A673 (cell line): ENCODE measurements around the gene NEXN. TPM values are rescaled to one million over a fixed set of nuclear protein-coding genes. Genes with fewer than 3 reads are reported as not detected.

ENCODE experiments used
- BruUV-seq: library from RNA; stranded (reverse); fragments of 400-500 nt; replicated peaks from 2 replicates; lab custom pipeline; 2021; lab: Mats Ljungman, UMichigan
- CTCF ChIA-PET: fragments of 300-600 bp; sonication (Branson Sonifier 250); formaldehyde crosslinking; loops from one replicate; lab custom pipeline; 2022; ENCODE audit warnings: antibody characterized with exemption; lab: Charles Lee
- POLR2A ChIA-PET: fragments of 300-600 bp; sonication (Branson Sonifier 250); formaldehyde crosslinking; loops from one replicate; lab custom pipeline; 2022; ENCODE audit warnings: antibody characterized with exemption; ENCODE audit not compliant: low non-redundant PET; lab: Charles Lee
- DNase-seq: peaks from one replicate; pipeline ENCODE4 v3.0.0-alpha.2; 2015; ENCODE audit warnings: low spot score
- H3K27ac ChIP-seq: fragments of 200-600 bp; sonication (generic); 2 replicates; pipeline ENCODE4 v1.5.1; 2016; ENCODE audit warnings: mixed run types, low read depth, mild to moderate bottlenecking, mixed read lengths, antibody characterized with exemption, low read length; ENCODE audit not compliant: poor library complexity, severe bottlenecking
- H3K27me3 ChIP-seq: fragments of 200-600 bp; sonication (generic); replicated peaks from 2 replicates; pipeline ENCODE4 v1.6.1; 2017; ENCODE audit warnings: mixed run types, low read depth, mild to moderate bottlenecking, mixed read lengths, antibody characterized with exemption, low read length; ENCODE audit not compliant: insufficient read depth, poor library complexity
- H3K36me3 ChIP-seq: fragments of 200-600 bp; sonication (generic); 2 replicates; pipeline ENCODE4 v1.6.1; 2016; ENCODE audit warnings: mixed run types, mild to moderate bottlenecking, mixed read lengths, antibody characterized with exemption, low read length; ENCODE audit not compliant: insufficient read depth, poor library complexity, severe bottlenecking
- H3K4me1 ChIP-seq: fragments of 200-600 bp; sonication (generic); 2 replicates; pipeline ENCODE4 v1.6.1; 2017; ENCODE audit warnings: mixed run types, mild to moderate bottlenecking, mixed read lengths, antibody characterized with exemption, low read length; ENCODE audit not compliant: insufficient read depth, poor library complexity, severe bottlenecking
- H3K4me3 ChIP-seq: fragments of 200-600 bp; sonication (generic); 2 replicates; pipeline ENCODE4 v1.5.1; 2016; ENCODE audit warnings: low read depth, mixed run types, mild to moderate bottlenecking, mixed read lengths, low read length; ENCODE audit not compliant: poor library complexity, severe bottlenecking
- H3K9me3 ChIP-seq: fragments of 200-600 bp; sonication (generic); 2 replicates; pipeline ENCODE4 v1.6.1; 2016; ENCODE audit warnings: mixed run types, low read depth, mild to moderate bottlenecking, mixed read lengths, antibody characterized with exemption, low read length; ENCODE audit not compliant: poor library complexity, severe bottlenecking
- EZH2 ChIP-seq: fragments of 200-600 bp; sonication (generic); IDR thresholded peaks from 2 replicates; pipeline ENCODE4 v1.6.1; 2017; ENCODE audit warnings: borderline replicate concordance, low read depth, mild to moderate bottlenecking, mixed read lengths, antibody characterized with exemption, low read length; ENCODE audit not compliant: poor library complexity, severe bottlenecking
- intact Hi-C: fragments of 100-400 bp; cut with micrococcal nuclease; formaldehyde crosslinking; loops from one replicate; pipeline ENCODE4 v1.10.0; 2022; ENCODE audit not compliant: unreplicated experiment
- total RNA-seq: library from RNA; stranded (reverse); gene quantifications from 2 replicates; pipeline ENCODE4 v1.2.3, GENCODE V29; 2021
- TF ChIP-seq, protein P1 (sequence below): fragments of 300-800, 200-600 bp; sonication (generic); conservative IDR thresholded peaks from 2 replicates; pipeline ENCODE4 v1.5.1; 2017; ENCODE audit warnings: low read depth, mild to moderate bottlenecking, antibody characterized with exemption, low read length, moderate library complexity, mixed read lengths

Gene NEXN
- total RNA-seq, 1 experiment from 2014 or later: 0.45 TPM

DNA sequence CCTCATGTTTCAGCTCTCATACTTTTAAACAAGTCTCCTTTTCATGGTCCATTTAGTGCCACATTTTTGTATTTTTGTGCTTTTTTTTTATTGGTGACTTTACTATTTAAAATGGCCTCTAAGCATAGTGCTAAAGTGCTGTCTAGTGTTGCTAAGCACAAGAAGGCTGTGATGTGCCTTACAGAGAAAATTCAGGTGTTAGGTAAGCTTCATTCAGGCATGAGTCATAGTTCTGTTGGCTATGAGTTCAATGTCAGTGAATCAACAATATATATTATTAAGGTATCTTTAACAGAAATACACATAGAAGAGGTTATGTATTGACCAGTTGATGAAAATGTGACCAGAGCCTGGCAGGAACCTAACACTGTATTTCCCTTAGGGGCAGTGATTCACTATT lies 103.2 kb downstream of the NEXN start:
- ChIA-PET CTCF (no interaction called here), POLR2A (no interaction called here)
- Histone ChIP-seq H3K9me3 (no peaks in the 10 kb centered on the region), H3K4me1 (no peaks in the 10 kb centered on the region), H3K4me3 (no peak overlapping the region), H3K36me3 (no peaks in the 10 kb centered on the region), H3K27ac (no peak overlapping the region), H3K27me3 (no peaks in the 10 kb centered on the region)
- no peak for DNase-seq
- no TSS peak for BruUV-seq
- no peak for TF ChIP-seq EZH2
- TF ChIP-seq, protein P1, sequence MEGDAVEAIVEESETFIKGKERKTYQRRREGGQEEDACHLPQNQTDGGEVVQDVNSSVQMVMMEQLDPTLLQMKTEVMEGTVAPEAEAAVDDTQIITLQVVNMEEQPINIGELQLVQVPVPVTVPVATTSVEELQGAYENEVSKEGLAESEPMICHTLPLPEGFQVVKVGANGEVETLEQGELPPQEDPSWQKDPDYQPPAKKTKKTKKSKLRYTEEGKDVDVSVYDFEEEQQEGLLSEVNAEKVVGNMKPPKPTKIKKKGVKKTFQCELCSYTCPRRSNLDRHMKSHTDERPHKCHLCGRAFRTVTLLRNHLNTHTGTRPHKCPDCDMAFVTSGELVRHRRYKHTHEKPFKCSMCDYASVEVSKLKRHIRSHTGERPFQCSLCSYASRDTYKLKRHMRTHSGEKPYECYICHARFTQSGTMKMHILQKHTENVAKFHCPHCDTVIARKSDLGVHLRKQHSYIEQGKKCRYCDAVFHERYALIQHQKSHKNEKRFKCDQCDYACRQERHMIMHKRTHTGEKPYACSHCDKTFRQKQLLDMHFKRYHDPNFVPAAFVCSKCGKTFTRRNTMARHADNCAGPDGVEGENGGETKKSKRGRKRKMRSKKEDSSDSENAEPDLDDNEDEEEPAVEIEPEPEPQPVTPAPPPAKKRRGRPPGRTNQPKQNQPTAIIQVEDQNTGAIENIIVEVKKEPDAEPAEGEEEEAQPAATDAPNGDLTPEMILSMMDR: no peak
- intact Hi-C loops: no loop called here

Other genes starting within 250 kb of the NEXN start
- 54.6 and 68.8 TPM in 2 replicates for gene ZZZ3, start 206.0 kb upstream of the NEXN start, total RNA-seq
- 90.9 and 103 TPM in 2 replicates for gene USP33, start 128.8 kb upstream of the NEXN start, total RNA-seq
- gene MIGA1, start 109.0 kb upstream of the NEXN start, total RNA-seq: 13.8 and 14.1 TPM in 2 replicates
- gene FUBP1, start 90.4 kb downstream of the NEXN start, total RNA-seq: 195 and 213 TPM in 2 replicates
- 28.3 and 34.5 TPM in 2 replicates for gene DNAJB4, start 116.3 kb downstream of the NEXN start, total RNA-seq
- gene GIPC2, start 157.3 kb downstream of the NEXN start, total RNA-seq: 0.07 TPM in 1 of 2 replicates, not detected in the other